GM12891 (cell line): ENCODE data around the gene ANKRD27.

Experiments used
- POLR2A ChIP-seq: IDR thresholded peaks from 2 replicates; pipeline ENCODE4 v1.6.1; 2011; ENCODE audit warnings: low read depth, low read length, control low read depth
- POLR2AphosphoS5 ChIP-seq: IDR thresholded peaks from 2 replicates; pipeline ENCODE4 v1.6.1; 2011; ENCODE audit warnings: low read depth, low read length, control low read depth
- SPI1 ChIP-seq: IDR thresholded peaks from 2 replicates; pipeline ENCODE4 v1.6.1; 2011; ENCODE audit warnings: low read depth, low read length, control low read depth
- TAF1 ChIP-seq: IDR thresholded peaks from 2 replicates; pipeline ENCODE4 v1.6.1; 2011; ENCODE audit warnings: low read depth, low read length, control low read depth

DNA sequence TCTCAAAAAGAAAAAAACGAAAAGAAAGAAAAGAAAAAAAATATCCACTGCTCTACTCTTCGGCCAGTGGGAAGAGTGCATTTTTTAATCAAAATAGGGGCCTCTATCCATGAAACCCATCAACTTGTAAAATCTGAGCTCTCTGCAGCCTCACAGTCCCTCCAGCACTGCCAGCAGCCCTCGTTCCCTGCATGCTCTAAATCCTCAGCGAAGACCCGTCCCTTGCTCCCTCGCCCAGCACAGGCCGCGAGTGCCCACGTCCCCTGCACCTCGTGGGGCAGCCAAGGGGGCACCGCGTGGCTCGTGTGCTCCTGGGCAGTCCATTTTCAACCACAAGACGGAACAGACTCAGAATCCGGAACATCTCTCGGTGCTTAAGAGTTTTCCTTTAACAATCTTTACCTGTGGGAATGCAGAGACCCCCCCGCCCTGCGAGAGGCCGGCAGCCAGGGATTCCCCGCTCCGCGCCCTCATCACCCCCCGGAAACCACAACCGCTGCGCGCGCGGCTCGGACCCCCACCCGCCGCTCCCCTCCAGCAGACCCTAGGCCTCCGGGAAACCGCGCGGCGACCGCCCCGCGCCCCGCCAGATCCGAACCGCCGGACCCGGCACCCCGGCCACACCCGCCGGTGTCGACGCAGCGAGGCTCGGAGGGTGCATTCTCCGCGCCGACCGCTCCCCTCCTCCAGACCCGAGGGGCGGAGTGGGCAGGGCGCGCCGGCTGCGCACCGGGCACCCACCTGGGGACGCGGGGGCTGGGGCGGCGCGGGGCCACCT lies 638 bp downstream of the ANKRD27 start:
- TF ChIP-seq POLR2A, result no peak
- TF ChIP-seq POLR2AphosphoS5, result no peak
- no peak for TF ChIP-seq TAF1
- no peak for TF ChIP-seq SPI1
